ENCODE data around the gene CAPZA1.

The CAPZA1 gene

DNA sequence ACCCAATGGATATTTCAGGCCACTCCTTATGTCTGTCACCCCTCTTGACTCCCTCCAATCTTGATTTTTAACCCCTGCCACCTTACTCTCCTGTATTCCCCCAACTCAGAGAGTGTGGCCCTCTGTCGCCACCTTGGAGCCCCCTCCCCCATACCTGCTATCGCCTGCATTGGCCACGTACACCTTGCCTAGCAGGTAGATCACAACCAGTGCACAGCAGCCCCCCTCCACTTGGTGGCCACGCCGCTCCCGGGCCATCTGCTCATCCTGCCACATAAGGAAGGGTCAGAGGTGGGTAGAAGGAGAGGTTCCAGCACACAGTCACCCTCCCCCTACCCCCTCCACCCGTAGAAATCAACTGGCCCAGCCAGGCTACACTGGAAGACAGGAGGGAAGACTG is 92.6 kb downstream of the CAPZA1 start:
- H3K4me3 ChIP-seq (ENCODE audit: low read depth, low read length): no peak overlapping the region

DNA sequence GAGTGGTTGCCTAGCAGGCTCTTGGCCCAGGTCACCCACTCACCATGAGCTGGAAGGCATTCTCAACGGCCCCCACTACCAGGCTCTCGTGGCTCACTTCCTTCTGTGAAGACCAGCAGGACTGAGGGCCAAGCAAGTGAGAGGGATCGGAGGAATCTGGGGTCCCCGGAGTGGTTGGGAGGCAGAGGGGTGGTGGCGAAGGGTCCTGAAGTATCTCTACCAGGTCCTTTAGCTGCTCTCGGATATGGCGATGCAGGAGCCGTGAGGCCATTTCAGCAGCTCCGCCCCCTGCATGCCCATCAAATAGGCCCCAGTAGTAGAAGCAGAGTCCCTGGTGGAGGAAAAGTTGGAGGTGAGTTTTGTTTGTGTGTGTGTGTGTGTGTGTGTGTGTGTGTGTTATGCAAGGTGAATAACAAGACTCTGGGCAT is 93.1 kb downstream of the CAPZA1 start:
- H3K4me3 ChIP-seq (ENCODE audit: low read depth, low read length): no peak overlapping the region

DNA sequence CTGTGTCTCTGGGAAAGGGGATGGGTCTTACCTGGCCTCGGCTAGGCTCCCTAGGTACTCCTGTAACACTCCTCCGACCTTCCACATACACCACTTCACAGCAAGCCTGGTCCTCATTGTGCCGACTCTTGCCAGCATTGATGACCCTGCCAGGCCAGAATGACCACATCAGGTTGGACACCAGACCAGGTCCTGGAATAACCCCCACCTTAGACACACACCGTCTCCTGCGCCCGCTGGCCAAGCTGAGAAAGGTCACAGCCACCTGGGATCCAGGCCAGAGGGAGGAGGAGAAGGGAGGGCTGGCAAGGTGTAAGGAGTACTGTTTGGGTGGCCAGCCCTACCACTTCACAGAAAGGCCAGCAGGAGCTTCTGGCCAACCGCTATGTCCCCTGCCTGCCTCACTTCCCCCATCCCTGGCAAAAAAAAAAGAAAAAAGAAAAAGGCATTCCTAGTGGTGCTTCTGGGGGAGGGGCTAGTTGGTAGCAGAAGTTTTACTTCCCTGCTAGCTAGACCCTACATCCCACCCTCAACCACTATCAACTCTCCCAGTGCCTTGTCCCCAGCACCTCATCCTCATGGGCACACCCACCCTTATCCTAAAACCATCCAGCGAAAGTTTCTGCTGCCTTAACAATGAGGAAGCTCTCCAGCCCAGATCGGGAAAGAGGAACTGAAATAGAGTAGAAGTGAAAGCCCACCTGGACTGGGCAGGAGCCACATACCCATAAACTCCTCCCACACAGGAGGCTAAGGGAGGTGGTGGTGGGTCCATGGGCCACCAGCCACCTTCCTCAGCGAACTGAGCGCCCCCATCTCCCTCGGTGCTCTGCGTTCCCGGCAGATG is 94.1 kb downstream of the CAPZA1 start:
- peak overlapping the region; percentile 65 for H3K4me3 ChIP-seq (ENCODE audit: low read depth, low read length)

- H3K4me3 ChIP-seq (ENCODE audit: low read depth, low read length): peak overlapping the region; percentile 65
Measured at GRCh38 chr1:112714313-112715263, 95.0 kb downstream of the CAPZA1 start.

DNA sequence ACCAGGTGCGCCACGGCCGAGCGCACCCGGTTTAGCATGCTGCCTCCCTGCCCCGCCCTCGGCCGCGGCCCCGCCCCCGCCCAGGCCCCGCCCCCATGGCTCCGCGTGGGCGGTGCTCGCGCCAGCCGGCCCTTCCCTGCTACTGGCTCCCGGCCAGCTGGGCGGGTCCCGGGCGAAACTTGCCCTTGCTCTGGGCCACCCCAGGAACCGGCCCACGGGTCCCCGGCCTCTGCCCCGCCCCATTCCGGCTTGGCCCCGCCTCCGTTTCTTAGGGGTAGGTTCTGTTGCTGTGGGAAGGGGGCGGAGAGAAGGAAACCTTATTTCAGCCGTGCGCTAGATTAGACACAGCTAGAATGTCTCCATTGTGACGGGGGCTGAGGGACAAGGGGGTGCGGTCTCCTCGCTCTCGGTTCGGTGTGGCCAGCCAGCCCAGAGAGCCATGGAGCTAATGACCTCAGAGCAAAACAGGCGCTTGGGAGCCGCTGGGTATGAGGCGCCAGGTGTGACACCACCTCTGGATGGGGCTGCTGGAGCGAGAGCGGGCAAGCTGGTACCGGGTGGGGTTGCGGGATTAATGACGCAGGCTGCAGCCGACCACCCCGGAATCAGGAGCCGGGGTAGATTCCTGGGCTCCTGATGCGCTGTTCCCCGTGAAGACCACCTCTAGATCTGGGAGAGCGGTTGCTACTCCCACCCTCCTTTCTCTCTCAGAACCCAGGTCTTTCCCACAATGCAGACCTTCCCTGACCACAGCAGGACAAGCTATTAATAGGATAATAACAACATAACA is 95.8 kb downstream of the CAPZA1 start, which contains the start of gene PPM1J:
PPM1J (minus strand) TSS at position 69 of the 790 bp plus-strand sequence; CDS start at position 38, 31 bp downstream.
- peak within 1 kb of the TSS; percentile 65 for H3K4me3 ChIP-seq (ENCODE audit: low read depth, low read length)

DNA sequence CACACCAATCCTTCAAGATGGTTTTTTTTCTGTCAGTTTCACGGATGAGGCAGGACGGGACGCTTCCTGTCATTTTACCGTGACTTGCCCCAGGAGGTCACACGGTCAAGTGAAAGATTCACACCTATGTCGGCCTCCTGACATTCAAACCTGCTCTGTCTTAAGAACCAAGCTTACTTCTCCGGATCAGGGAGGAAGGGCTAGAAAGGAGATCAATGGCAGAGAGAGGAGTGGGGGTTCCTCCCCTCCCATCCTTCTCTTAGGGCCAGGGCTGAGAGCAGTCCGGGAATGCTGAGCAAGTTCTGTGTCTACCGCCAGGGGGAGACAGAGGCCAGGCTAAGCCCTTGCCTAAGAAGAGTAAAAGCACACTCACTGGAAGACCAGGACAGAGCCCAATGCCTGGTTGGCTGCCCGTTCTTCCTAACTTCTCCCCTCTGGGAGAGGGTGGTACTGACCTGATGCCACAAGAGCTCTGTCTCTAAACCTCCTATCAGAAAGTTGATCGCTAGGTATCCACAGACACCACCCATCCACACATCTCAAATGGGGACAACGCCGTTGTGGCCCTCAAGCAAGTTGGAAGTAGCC is 96.6 kb downstream of the CAPZA1 start:
- H3K4me3 ChIP-seq (ENCODE audit: low read depth, low read length): peak overlapping the region; percentile 56

- no peak overlapping the region for H3K4me3 ChIP-seq (ENCODE audit: low read depth, low read length)
Measured at GRCh38 chr1:112717263-112717873, 97.7 kb downstream of the CAPZA1 start.

- H3K4me3 ChIP-seq (ENCODE audit: low read depth, low read length): no peak overlapping the region
Measured at GRCh38 chr1:112718691-112719418, 99.2 kb downstream of the CAPZA1 start.

DNA sequence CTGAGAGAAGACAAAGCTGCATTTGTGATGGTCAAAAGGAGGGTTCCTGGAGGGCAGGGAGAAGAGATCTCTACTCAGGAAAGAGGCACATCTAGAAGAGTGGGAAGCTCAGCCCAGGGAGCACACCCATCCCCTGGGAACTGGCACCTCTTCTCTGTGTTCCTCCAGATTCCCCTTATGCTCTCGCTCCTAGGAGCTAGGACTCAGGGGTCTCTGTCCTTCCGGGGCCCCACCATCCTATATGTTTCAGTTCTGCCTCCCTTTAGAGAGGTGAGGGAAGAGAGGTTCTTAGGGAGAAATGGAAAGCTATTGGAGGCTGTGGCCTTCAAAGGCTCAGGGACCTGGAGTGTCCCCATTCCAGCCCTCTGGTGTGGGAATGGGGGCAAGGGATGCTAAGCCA is 100.1 kb downstream of the CAPZA1 start:
- no peak overlapping the region for H3K4me3 ChIP-seq (ENCODE audit: low read depth, low read length)

- H3K4me3 ChIP-seq (ENCODE audit: low read depth, low read length): no peak overlapping the region
Measured at GRCh38 chr1:112720800-112721199, 101.2 kb downstream of the CAPZA1 start.

Data from iPS-11a (cell line).